SK-N-SH treated with all-trans-retinoic acid at 6 μM for 48 hours (cell line): Measurements from ENCODE around the gene ANKRD13A.

Experiments
- ATAC-seq: fragments of 200-7000 bp; cut with Tn5 transposase; 3 replicates; pipeline ENCODE4 v1.9.1; 2020; ENCODE audit warnings: mild to moderate bottlenecking, moderate library complexity
- ARNTL ChIP-seq: fragments of 450-650 bp; formaldehyde crosslinking; IDR thresholded peaks from 2 replicates; pipeline ENCODE4 v1.5.0; 2020; ENCODE audit warnings: low read depth, mild to moderate bottlenecking, moderate library complexity, borderline replicate concordance
- BACH2 ChIP-seq: fragments of 250-450 bp; sonication (Bioruptor Pico); IDR thresholded peaks from 2 replicates; pipeline ENCODE4 v1.9.0; 2021; ENCODE audit warnings: mild to moderate bottlenecking, borderline replicate concordance
- CREB5 ChIP-seq: fragments of 250-450 bp; sonication (Bioruptor Pico); IDR thresholded peaks from 2 replicates; pipeline ENCODE4 v1.5.1; 2020; ENCODE audit warnings: low read depth, mild to moderate bottlenecking, moderate library complexity
- CSDC2 ChIP-seq: fragments of 250-450 bp; sonication (Bioruptor Pico); IDR thresholded peaks from 2 replicates; pipeline ENCODE4 v1.5.0; 2020; ENCODE audit warnings: mild to moderate bottlenecking, moderate library complexity
- CSRNP3 ChIP-seq: fragments of 250-450 bp; sonication (Bioruptor Pico); IDR thresholded peaks from 2 replicates; pipeline ENCODE4 v1.5.1; 2021; ENCODE audit warnings: mild to moderate bottlenecking, moderate library complexity
- ESRRG ChIP-seq: fragments of 250-450 bp; sonication (Bioruptor Pico); IDR thresholded peaks from 2 replicates; pipeline ENCODE4 v1.6.1; 2021; ENCODE audit warnings: mild to moderate bottlenecking
- GLIS3 ChIP-seq: fragments of 250-450 bp; sonication (Bioruptor Pico); IDR thresholded peaks from 2 replicates; pipeline ENCODE4 v1.5.0; 2020; ENCODE audit warnings: mild to moderate bottlenecking, moderate library complexity
- ISL1 ChIP-seq: fragments of 250-450 bp; sonication (Bioruptor Pico); IDR thresholded peaks from 2 replicates; pipeline ENCODE4 v2.1.2; 2022; ENCODE audit warnings: mild to moderate bottlenecking, moderate library complexity
- OSR1 ChIP-seq: fragments of 250-450 bp; sonication (Bioruptor Pico); IDR thresholded peaks from 2 replicates; pipeline ENCODE4 v1.8.0; 2022; ENCODE audit warnings: moderate library complexity, mild to moderate bottlenecking, inconsistent platforms
- PATZ1 ChIP-seq: fragments of 250-450 bp; sonication (Bioruptor Pico); IDR thresholded peaks from 2 replicates; pipeline ENCODE4 v1.8.0; 2020; ENCODE audit warnings: mild to moderate bottlenecking, moderate library complexity, borderline replicate concordance
- POU6F1 ChIP-seq: fragments of 250-450 bp; sonication (Bioruptor Pico); IDR thresholded peaks from 2 replicates; pipeline ENCODE4 v1.8.0; 2021; ENCODE audit warnings: low read depth, mild to moderate bottlenecking, moderate library complexity, borderline replicate concordance
- PPARA ChIP-seq: fragments of 250-450 bp; sonication (Bioruptor Pico); IDR thresholded peaks from 2 replicates; pipeline ENCODE4 v1.5.0; 2020; ENCODE audit warnings: mild to moderate bottlenecking, borderline replicate concordance
- RARB ChIP-seq: fragments of 250-450 bp; sonication (Bioruptor Pico); IDR thresholded peaks from 2 replicates; pipeline ENCODE4 v1.8.0; 2021; ENCODE audit warnings: mild to moderate bottlenecking, moderate library complexity
- SNAI2 ChIP-seq: fragments of 250-450 bp; sonication (Bioruptor Pico); IDR thresholded peaks from 2 replicates; pipeline ENCODE4 v1.5.0; 2020; ENCODE audit warnings: mild to moderate bottlenecking, moderate library complexity
- TOX ChIP-seq: fragments of 250-450 bp; sonication (Bioruptor Pico); IDR thresholded peaks from 2 replicates; pipeline ENCODE4 v1.8.0; 2021; ENCODE audit warnings: mild to moderate bottlenecking, moderate library complexity, borderline replicate concordance
- TSHZ2 ChIP-seq: fragments of 250-450 bp; sonication (Bioruptor Pico); IDR thresholded peaks from 2 replicates; pipeline ENCODE4 v1.5.0; 2020; ENCODE audit warnings: mild to moderate bottlenecking, moderate library complexity
- ZC3H10 ChIP-seq: fragments of 250-450 bp; sonication (Bioruptor Pico); IDR thresholded peaks from 2 replicates; pipeline ENCODE4 v1.5.1; 2021; ENCODE audit warnings: mild to moderate bottlenecking, moderate library complexity
- ZFP3 ChIP-seq: fragments of 250-450 bp; sonication (Bioruptor Pico); IDR thresholded peaks from 2 replicates; pipeline ENCODE4 v1.5.0; 2020; ENCODE audit warnings: mild to moderate bottlenecking, moderate library complexity
- ZFP30 ChIP-seq: fragments of 450-650 bp; formaldehyde crosslinking; IDR thresholded peaks from 2 replicates; pipeline ENCODE4 v1.5.0; 2022; ENCODE audit warnings: mild to moderate bottlenecking, moderate library complexity
- ZNF565 ChIP-seq: fragments of 450-650 bp; formaldehyde crosslinking; conservative IDR thresholded peaks from 2 replicates; pipeline ENCODE4 v1.5.0; 2020; ENCODE audit warnings: low read depth, mild to moderate bottlenecking, moderate library complexity
- ZNF70 ChIP-seq: fragments of 450-650 bp; formaldehyde crosslinking; IDR thresholded peaks from 2 replicates; pipeline ENCODE4 v1.5.0; 2020; ENCODE audit warnings: mild to moderate bottlenecking, moderate library complexity
- ZNF8 ChIP-seq: fragments of 450-650 bp; formaldehyde crosslinking; IDR thresholded peaks from 2 replicates; pipeline ENCODE4 v1.5.0; 2020; ENCODE audit warnings: mild to moderate bottlenecking, moderate library complexity

ANKRD13A gene

GRCh38 chr12:109967383-109968031 lies 31.7 kb upstream of the ANKRD13A start (continued):
- no peak for TF ChIP-seq POU6F1 (CRISPR knock-in tag)
- TF ChIP-seq ISL1 = no peak

- ATAC-seq = no peak
- TF ChIP-seq ZNF565 (CRISPR knock-in tag) (no peak), CSDC2 (CRISPR knock-in tag) (no peak), ZFP3 (CRISPR knock-in tag) (no peak), CREB5 (no peak), GLIS3 (CRISPR knock-in tag) (no peak), ISL1 (no peak), ESRRG (CRISPR knock-in tag) (no peak), PATZ1 (no peak), RARB (CRISPR knock-in tag) (no peak), ZNF8 (CRISPR knock-in tag) (no peak), ZC3H10 (no peak)
These were observed 31.2 kb upstream of the ANKRD13A start for GRCh38 chr12:109968032-109968420.

GRCh38 chr12:109968801-109969200 lies 30.4 kb upstream of the ANKRD13A start:
- ATAC-seq = no peak
- TF ChIP-seq ZNF70 (no peak), ZC3H10 (no peak), RARB (CRISPR knock-in tag) (no peak), ZFP3 (CRISPR knock-in tag) (no peak), TOX (CRISPR knock-in tag) (no peak), SNAI2 (CRISPR knock-in tag) (no peak), ZFP30 (CRISPR knock-in tag) (no peak), BACH2 (CRISPR knock-in tag) (no peak), CREB5 (no peak), GLIS3 (CRISPR knock-in tag) (no peak), PATZ1 (no peak), ZNF565 (CRISPR knock-in tag) (no peak), POU6F1 (CRISPR knock-in tag) (no peak), ESRRG (CRISPR knock-in tag) (no peak), CSDC2 (CRISPR knock-in tag) (no peak), ARNTL (no peak), PPARA (CRISPR knock-in tag) (no peak), CSRNP3 (CRISPR knock-in tag) (no peak), OSR1 (CRISPR knock-in tag) (no peak), TSHZ2 (CRISPR knock-in tag) (no peak)
